Esophagus muscularis mucosa (tissue), 3 donors: ENCODE results near the gene ABCA2.

ENCODE experiments used
- POLR2AphosphoS5 ChIP-seq, 2 donors: sonication (generic); formaldehyde crosslinking; IDR thresholded peaks; one replicate each; pipeline ENCODE4 v1.6.1; 2017; ENCODE audit warnings: antibody characterized with exemption in 2 of 2
- TF ChIP-seq, protein P1 (sequence below), 3 experiments: fragments of 200-600 bp in 2 of 3; fragments of 450-650 bp in 1 of 3; sonication (generic) in 2 of 3; IDR thresholded peaks; one replicate each; pipeline ENCODE4 v1.5.1; 2017 to 2019; ENCODE audit warnings: antibody characterized with exemption in 3 of 3, mild to moderate bottlenecking in 2 of 3, moderate library complexity in 1 of 3

DNA sequence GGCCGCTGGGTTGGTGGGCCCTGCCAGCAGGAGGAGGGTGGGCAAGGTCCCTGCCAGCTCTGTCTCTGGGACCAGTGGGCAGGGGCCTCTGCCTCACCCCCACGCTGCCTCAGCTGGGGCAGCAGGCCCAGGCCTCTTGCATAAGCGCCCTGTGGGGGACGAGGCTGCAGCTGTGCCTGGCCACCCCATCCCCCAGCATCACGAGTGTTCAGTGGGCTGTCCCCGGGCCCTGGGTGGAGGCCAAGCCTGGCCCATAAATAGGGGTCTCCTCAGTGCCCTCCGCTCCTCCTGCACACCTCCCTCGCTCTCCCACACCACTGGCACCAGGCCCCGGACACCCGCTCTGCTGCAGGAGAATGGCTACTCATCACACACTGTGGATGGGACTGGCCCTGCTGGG lies 50.8 kb downstream of the ABCA2 start, which contains the start of gene PTGDS:
- TF ChIP-seq POLR2AphosphoS5 (IDR thresholded peaks at IDR 0.05), result no peak
- TF ChIP-seq, protein P1, sequence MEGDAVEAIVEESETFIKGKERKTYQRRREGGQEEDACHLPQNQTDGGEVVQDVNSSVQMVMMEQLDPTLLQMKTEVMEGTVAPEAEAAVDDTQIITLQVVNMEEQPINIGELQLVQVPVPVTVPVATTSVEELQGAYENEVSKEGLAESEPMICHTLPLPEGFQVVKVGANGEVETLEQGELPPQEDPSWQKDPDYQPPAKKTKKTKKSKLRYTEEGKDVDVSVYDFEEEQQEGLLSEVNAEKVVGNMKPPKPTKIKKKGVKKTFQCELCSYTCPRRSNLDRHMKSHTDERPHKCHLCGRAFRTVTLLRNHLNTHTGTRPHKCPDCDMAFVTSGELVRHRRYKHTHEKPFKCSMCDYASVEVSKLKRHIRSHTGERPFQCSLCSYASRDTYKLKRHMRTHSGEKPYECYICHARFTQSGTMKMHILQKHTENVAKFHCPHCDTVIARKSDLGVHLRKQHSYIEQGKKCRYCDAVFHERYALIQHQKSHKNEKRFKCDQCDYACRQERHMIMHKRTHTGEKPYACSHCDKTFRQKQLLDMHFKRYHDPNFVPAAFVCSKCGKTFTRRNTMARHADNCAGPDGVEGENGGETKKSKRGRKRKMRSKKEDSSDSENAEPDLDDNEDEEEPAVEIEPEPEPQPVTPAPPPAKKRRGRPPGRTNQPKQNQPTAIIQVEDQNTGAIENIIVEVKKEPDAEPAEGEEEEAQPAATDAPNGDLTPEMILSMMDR (IDR thresholded peaks at IDR 0.05), result no peak
